GM12865 (cell line): ENCODE data around the gene CCDC85B.

Experiments
- DNase-seq: peaks from one replicate; pipeline ENCODE4 v3.0.0; 2010; ENCODE audit warnings: low read depth
- H3K4me3 ChIP-seq: 2 replicates; pipeline ENCODE4 v1.5.1; 2011; ENCODE audit warnings: mild to moderate bottlenecking, low read depth, low read length, control low read depth
- CTCF ChIP-seq: IDR thresholded peaks from 2 replicates; pipeline ENCODE4 v1.5.1; 2011; ENCODE audit warnings: low read length, control low read depth, low read depth, inconsistent platforms; ENCODE audit not compliant: insufficient read depth; ENCODE audit errors: missing control alignments

The CCDC85B gene

GRCh38 chr11:65907878-65908277, 17.4 kb downstream of the CCDC85B start:
- no peak overlapping the region for H3K4me3 ChIP-seq
- DNase-seq = no peak
- TF ChIP-seq CTCF = no peak

DNA sequence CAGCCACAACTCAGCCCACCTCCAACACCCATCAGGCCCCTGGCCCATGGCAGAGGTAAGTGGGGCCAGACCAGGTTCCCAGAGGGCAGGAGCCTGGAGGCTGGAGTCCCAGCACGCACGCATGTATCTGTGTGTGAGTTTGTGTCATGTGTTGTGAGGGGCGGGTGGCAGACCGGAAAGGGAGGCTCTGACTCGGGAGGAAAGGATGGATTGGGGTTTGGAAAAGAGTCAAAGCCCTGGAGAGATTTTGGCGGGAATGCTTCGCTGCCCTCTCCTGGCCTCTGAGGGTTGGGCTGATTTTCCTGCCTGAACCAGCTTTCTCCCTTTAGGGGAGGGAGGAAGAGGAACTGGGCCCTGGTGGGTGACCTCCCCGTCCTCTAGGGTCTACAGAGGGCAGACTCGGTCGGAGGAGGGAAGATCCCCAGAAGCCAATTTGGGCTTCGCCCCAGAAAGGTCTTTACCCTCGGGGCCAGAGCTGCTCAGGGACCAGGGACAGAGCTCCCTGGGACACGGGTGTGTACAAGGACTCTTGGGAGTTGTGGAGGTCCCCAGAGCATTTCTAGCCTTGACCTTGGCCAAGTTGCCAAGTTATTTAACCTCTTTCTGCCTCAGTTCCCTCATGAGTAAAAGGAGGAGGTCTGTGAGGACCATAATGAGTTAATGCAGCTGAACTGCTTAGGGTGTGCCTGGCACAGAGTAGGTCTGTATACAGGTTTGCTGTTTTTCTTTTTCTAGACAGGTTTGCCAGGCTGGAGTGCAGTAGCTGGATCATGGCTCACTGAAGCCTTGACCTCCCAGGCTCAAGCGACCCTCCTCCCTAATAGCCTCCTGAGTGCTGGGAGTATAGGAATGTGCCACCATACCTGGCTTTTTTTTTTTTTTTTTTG, 21.5 kb downstream of the CCDC85B start:
- DNase-seq = no peak
- no peak overlapping the region for H3K4me3 ChIP-seq
- no peak for TF ChIP-seq CTCF

DNA sequence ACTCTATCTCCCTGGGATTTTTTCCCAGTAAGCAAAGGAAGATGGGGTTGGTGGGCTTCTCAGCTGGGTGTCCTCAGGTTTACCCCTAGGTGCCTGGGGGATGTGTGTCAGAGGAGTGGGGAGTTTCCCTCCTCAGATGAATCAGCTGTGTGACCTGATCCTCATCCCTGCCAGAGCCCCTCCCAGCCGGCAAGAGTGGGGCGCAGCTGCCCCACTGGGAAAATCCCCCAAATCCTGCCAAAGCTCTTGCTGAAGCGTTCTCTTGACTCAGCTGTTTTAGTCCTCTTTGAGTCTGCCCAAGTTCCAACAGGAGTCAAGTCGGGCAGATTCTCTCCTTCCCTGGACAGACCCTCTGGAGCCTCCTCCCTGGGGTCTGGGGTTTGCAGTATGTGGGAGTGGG, 22.4 kb downstream of the CCDC85B start:
- no peak overlapping the region for H3K4me3 ChIP-seq
- DNase-seq = peak; percentile 59
- TF ChIP-seq CTCF = no peak

DNA sequence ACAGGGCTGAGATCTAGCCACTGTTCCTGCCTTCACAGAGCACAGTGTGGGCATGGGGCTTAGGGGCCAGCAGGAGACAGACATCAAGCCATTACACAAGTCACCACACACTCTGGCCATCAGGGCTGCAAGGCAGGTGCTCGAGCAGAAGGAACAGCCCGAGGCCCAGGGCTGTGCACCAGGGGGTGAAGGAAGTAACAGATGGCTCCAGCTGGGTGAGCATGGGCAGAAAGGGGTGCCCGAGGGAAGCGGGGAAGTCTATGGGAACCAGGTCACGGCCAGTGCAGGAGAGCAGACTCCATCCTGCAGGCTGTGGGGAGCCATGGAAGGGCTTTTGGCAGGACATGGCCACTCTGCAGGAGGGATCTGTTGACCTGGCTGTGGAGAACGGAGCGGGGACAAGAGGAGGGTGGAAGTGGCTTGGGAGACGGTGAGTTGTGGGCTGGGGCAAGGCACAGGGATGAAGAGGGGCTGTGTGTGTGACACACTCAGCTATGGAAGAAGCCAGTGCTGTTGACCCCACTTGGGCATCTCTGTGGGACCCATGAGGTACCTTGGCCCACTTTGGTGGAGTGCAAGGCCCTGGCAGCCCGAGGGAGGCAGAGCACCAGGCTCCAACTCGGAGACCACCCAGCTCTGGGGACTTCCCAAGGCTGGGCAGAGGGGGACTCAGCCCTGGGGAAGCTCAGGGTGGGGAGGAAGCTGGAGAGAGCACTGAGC, 24.8 kb downstream of the CCDC85B start:
- no peak for TF ChIP-seq CTCF
- no peak overlapping the region for H3K4me3 ChIP-seq
- no peak for DNase-seq

- no peak for DNase-seq
- no peak for TF ChIP-seq CTCF
- no peak overlapping the region for H3K4me3 ChIP-seq
These were observed 25.4 kb downstream of the CCDC85B start for GRCh38 chr11:65915821-65916251.

GRCh38 chr11:65916391-65916790, 25.9 kb downstream of the CCDC85B start:
- no peak overlapping the region for H3K4me3 ChIP-seq
- DNase-seq = no peak
- no peak for TF ChIP-seq CTCF

- DNase-seq = no peak
- H3K4me3 ChIP-seq = no peak overlapping the region
- no peak for TF ChIP-seq CTCF
These were observed 26.6 kb downstream of the CCDC85B start for GRCh38 chr11:65917077-65917433.
